ENCODE data around the gene DMBX1. TPM values are rescaled to one million over a fixed set of nuclear protein-coding genes. Genes with fewer than 3 reads are reported as not detected.

The DMBX1 gene
- total and polyA plus RNA-seq, 9 of the 15 experiments (the other 6 are each of a cell fraction or from before 2014, with no cell fraction given) = 0.25 to 4.3 (median 1.0) TPM

DNA sequence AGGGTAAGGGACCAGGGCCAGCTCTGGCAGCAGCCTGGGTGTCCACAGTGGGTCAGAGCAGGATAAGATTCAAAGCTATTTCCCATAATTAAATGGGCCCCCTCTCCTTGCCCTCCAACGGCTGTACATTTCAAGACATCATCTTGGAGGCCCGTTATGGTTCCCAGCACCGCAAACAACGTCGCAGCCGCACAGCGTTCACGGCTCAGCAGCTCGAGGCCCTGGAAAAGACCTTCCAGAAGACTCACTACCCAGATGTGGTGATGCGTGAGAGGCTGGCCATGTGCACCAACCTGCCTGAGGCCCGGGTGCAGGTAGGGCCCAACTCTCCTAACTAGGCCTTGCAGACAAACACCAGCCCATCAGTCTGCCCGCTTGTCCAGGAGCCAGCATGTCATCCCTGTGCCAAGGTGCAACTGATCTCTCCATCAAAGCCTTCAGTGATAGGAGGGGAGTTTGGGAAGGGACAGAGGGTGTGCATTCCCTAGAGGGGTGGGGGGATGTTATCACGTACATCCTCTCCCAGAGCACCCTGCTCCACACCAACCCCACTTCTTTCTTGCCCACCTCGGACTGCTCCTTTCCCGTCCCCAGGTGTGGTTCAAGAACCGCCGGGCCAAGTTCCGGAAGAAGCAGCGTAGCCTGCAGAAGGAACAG is 20.8 kb downstream of the DMBX1 start:
- Histone ChIP-seq H3K4me2 (ENCODE audit: insufficient read depth, low read length) (no peak overlapping the region), H3K36me3 (ENCODE audit: control insufficient read depth, insufficient read depth, low read length) (no peaks in the 10 kb centered on the region), H4K20me1 (replicated peaks; ENCODE audit: control insufficient read depth, insufficient read depth, low read length) (no peaks in the 10 kb centered on the region), H3K9ac (ENCODE audit: insufficient read depth in 1 of 2, low read depth in 2 of 2, low read length in 2 of 2) (0 out of 4 replicates have a peak overlapping the region, but pooled peaks of 1 of the 2 experiments have one; percentile 12), H3K27me3 (ENCODE audit: control insufficient read depth in 2 of 2, insufficient read depth in 2 of 2, low read length in 2 of 2) (no peaks in the 10 kb centered on the region), H3K79me2 (ENCODE audit: control insufficient read depth, insufficient read depth, low read length) (no peaks in the 10 kb centered on the region), H3K9me3 (replicated peaks; ENCODE audit: control insufficient read depth, insufficient read depth, low read depth, low read length) (no peaks in the 10 kb centered on the region), H3K9me1 (ENCODE audit: control insufficient read depth, insufficient read depth, low read length) (no peaks in the 10 kb centered on the region), H3K4me1 (replicated peaks in 1 of 2; ENCODE audit: control insufficient read depth in 2 of 2, insufficient read depth in 2 of 2, low read length in 2 of 2) (peaks cover 25 to 59% of the 10 kb centered on the region in 2 experiments; a peak in 4 of 5 replicates), H3K4me3 (no peak overlapping the region), H3K27ac (ENCODE audit: extremely low read depth, low read depth, low read length) (no peak overlapping the region), H2AFZ (ENCODE audit: low read depth, low read length) (no peak overlapping the region)
- ChIA-PET POLR2A (interaction anchor here (0.6 to 5.8 kb wide), 2 partner anchors 9 to 68 kb away, joined by 3 to 36 read pairs; no protein-coding TSS in a partner anchor), CTCF (ENCODE audit: low intra/inter-chr PET ratio) (no interaction called here)
- intact Hi-C loops (cut with micrococcal nuclease) (no loop called here), in situ Hi-C loops (cut with MboI) (no loop called here)
- TF ChIP-seq ZNF224 (CRISPR knock-in tag; IDR thresholded peaks at IDR 0.05) (0 out of 2 replicates have a peak, but pooled peaks have one; percentile 50), STAT5B (CRISPR knock-in tag; IDR thresholded peaks at IDR 0.05) (no peak)
- TF ChIP-seq, protein P1, sequence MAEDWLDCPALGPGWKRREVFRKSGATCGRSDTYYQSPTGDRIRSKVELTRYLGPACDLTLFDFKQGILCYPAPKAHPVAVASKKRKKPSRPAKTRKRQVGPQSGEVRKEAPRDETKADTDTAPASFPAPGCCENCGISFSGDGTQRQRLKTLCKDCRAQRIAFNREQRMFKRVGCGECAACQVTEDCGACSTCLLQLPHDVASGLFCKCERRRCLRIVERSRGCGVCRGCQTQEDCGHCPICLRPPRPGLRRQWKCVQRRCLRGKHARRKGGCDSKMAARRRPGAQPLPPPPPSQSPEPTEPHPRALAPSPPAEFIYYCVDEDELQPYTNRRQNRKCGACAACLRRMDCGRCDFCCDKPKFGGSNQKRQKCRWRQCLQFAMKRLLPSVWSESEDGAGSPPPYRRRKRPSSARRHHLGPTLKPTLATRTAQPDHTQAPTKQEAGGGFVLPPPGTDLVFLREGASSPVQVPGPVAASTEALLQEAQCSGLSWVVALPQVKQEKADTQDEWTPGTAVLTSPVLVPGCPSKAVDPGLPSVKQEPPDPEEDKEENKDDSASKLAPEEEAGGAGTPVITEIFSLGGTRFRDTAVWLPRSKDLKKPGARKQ (CRISPR knock-in tag; IDR thresholded peaks at IDR 0.05) = no peak
- no peak for ATAC-seq
- DNase-seq (ENCODE audit: extremely low read depth in 1 of 4, low spot score in 3 of 4) = no peak
- 82% methylated on average over 19 of the region's 19 CpGs for WGBS (ENCODE audit: insufficient coverage, low coverage, missing lambda C conversion rate)
- no peak for FAIRE-seq
- no TSS peak for BruUV-seq (replicated peaks)
